Amniotic epithelial cell (primary cell): ENCODE measurements around the gene CHD3.
"Not testable (repeated sequence)": the region's sequence is repeated elsewhere in the genome, so short reads cannot be mapped to it uniquely, and the experiment has no call there.

Source experiments
- DNase-seq: peaks from one replicate; pipeline ENCODE4 v3.0.0-alpha.2; 2010; ENCODE audit warnings: low read depth

The CHD3 gene

GRCh38 chr17:7931709-7932482, 43.3 kb downstream of the CHD3 start, which contains the start of the genes CNTROB and TRAPPC1:
CNTROB (plus strand) TSS chr17:7932206; CDS start chr17:7933080, 874 bp downstream.
TRAPPC1 (minus strand) TSS chr17:7931946; CDS start chr17:7931829, 117 bp downstream.
- peak; percentile 98 for DNase-seq

DNA sequence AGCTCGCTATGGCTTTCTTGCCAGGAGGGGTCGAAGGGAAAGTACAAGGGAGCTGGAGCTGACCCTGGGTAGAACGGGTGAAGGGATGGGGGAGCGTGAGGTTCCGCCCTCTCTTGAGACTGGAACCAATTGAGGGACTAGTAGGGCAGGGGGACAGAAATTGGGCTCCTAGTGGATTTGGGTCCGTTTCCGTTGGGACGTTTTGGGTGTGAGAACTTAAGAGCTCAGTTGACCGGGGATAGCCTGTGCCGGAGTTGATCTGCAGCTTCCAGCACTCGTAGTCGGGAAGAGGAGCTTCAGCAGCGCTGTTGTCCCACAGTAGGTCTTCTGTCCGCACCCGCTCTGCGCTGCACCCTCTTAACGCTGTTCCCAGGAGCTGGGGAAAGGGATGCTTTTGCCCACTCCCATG, 43.9 kb downstream of the CHD3 start:
- peak; percentile 21 for DNase-seq

DNA sequence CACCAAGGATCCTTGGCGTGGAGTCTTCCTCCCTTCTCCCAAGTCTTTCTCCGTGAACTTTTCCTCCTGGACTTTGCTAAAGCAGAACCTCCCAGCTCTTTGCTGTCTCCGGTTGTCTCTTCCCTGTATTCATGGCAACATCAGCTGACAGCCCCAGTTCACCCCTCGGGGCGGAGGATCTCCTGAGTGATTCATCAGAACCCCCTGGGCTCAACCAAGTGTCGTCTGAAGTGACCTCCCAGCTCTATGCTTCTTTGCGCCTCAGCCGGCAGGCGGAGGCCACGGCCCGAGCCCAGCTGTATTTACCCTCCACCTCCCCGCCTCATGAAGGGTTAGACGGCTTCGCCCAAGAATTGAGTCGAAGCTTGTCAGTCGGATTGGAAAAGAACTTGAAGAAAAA, 44.4 kb downstream of the CHD3 start:
- DNase-seq: peak; percentile 65

DNA sequence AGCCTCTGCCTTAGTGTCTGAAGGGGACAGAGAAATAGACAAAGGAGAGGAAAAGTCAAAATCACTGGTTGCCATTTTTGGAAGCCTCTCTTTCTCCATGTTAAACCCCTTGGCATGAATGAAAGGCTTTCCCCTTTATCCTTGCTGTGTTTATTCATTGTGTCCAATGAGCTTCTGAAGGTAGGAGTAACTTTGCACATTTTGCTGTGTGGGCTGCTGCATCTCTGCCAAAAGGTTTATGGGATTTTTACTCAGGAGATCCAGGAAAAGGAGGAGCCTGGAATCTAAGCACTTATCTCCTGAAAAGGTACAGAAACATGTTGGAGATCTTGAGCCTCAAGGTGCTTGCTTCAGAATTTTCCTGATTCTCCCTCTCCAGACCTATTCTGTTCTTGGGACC, 47.3 kb downstream of the CHD3 start:
- no peak for DNase-seq

GRCh38 chr17:7940034-7940433, 51.4 kb downstream of the CHD3 start:
- no peak for DNase-seq

- DNase-seq: no peak
Measured at GRCh38 chr17:7940743-7941142, 52.2 kb downstream of the CHD3 start.

DNA sequence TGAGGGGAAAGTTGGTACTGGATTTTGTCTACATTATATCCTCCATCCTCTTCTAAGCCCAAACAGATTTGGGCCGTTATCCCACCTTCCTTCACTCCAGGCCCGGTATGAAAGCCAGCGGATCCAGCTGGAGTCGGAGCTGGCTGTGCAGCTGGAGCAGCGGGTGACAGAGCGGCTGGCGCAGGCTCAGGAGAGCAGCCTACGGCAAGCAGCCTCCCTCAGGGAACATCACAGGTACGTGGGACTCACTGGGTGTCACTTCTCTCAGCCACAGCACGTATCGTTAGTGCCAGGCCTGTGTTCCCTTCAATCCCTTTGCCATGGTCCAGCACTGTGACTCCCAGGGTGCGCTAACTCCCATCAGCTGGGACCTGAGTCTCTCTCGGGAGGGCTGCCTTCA, 54.7 kb downstream of the CHD3 start:
- no peak for DNase-seq

- DNase-seq: no peak
Measured at GRCh38 chr17:7944326-7944725, 55.7 kb downstream of the CHD3 start.

GRCh38 chr17:7945651-7946050, 57.1 kb downstream of the CHD3 start:
- DNase-seq: no peak

GRCh38 chr17:7946441-7946840, 57.9 kb downstream of the CHD3 start:
- no peak for DNase-seq

DNA sequence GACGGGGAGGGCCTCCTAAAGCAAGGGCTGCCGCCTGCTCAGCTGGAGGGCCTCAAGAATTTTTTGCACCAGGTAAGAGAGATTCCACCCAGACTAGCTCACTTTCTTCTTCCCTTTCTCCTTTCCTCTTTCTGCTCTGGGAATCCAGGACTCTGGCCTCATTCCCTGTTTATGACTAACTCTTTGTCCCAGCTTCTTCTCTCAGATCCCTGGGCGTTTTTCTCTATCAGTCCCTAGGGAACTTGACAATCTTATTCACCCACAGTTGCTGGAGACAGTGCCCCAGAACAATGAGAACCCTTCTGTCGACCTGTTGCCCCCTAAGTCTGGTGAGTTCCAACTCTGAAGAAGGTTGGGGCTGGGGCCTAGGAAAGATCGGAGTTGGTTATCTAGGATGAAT, 59.1 kb downstream of the CHD3 start:
- DNase-seq: no peak

DNA sequence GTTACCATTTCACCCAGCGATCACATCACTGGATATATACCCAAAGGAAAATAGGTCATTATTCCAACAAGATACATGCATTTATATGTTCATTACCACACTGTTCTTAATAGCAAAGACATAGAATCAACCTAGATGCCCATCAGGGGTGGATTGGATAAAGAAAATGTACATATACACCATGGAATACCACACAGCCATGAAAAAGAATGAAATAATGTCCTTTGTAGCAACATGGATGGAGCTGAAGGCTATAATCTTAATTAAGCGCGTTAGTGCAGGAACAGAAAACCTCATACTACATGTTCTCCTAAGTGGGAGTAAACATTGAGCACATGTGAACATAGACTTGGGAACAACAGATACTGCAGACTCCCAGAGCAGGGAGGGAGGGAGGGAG, 62.0 kb downstream of the CHD3 start:
- DNase-seq: no peak

GRCh38 chr17:7951143-7951792, 62.7 kb downstream of the CHD3 start:
- DNase-seq: no peak

- not testable (repeated sequence) for DNase-seq
Measured at GRCh38 chr17:7953266-7953665, 64.7 kb downstream of the CHD3 start.

DNA sequence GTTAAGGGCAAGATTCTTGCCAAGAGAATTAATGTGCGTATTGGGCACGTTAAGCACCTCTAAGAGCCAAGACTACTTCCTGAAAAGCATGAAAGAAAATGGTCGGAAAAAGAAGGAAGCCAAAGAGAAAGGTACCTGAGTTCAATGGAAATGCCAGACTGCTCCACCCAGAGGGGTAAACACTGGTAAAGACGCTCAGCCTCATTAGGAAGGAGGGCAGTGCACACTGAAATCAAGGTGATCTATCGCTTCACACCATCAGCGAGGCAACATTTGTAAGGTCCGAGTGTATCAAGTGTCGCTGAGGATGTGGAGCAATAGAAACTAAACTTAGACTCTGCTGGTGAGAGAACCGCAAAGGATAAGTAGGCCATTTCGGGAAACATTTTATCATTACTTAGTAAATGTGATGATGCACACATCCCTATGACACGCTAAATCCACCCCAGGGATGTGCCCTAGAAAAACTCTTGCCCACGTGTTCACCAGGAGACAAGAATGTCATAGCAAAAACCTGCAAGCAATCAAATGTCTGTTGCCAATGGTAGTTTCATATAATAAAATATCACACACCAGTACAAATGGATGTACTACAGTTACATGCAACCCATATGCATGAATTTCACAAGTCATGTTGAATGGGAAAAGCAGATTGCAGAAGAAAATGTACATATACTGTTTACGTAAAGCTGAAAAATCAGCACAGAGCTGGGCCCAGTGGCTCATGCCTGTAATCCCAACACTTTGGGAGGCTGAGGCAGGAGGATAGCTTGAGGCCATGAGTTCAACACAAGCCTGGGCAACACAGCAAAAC, 67.0 kb downstream of the CHD3 start:
- DNase-seq: peak; percentile 92

DNA sequence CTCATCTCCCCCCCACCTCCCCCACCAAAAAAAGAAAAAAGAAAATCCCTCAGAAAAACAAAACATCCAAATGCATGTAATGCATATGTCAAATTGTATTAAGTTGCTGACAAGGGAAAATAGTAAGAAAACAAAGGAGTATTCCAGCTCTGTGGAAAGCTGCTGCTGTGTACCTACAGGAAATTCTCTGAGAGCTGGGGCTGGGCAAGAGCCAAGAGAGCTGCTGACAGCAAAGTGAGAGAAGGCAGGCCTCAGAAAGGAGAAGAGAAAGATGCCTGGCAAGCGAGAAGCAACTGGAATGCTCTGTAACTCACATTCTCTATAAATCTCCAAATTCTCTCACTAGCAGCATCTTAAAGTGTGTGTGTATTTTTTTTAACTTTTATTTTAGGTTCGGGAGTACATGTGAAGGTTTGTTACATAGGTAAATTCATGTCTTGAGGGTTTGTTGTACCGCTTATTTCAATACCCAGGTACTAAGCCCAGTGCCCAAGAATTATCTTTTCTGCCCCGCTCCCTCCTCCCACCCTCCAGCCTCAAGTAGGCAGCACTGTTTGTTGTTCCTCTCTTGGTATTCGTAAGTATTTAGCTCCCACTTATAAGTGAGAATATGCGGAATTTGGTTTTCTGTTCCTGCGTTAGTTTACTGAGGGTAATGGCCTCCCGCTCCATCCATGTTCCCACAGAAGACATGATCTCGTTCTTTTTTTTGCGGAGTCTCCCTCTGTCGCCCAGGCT, 67.8 kb downstream of the CHD3 start:
- DNase-seq: peak; percentile 92

- DNase-seq: peak; percentile 99
Measured at GRCh38 chr17:7959503-7960253, 71.1 kb downstream of the CHD3 start.

GRCh38 chr17:7961421-7961820, 72.8 kb downstream of the CHD3 start:
- DNase-seq: peak; percentile 87
